HEK293T (cell line): ENCODE measurements around the gene PRKCE.

Experiments used
- ARNT ChIP-seq: fragments of 450-650 bp; IDR thresholded peaks from 2 replicates; pipeline ENCODE4 v1.6.1; 2017; ENCODE audit warnings: mild to moderate bottlenecking
- BHLHE40 ChIP-seq: fragments of 450-650 bp; IDR thresholded peaks from 2 replicates; pipeline ENCODE4 v1.6.1; 2016; ENCODE audit warnings: mild to moderate bottlenecking, moderate library complexity, borderline replicate concordance
- CTBP1 ChIP-seq: fragments of 450-650 bp; IDR thresholded peaks from 2 replicates; pipeline ENCODE4 v1.6.1; 2016; ENCODE audit warnings: borderline replicate concordance
- ELF4 ChIP-seq: fragments of 450-650 bp; IDR thresholded peaks from 2 replicates; pipeline ENCODE4 v1.6.1; 2017; ENCODE audit warnings: antibody characterized with exemption
- FOXA1 ChIP-seq: fragments of 450-650 bp; IDR thresholded peaks from 2 replicates; pipeline ENCODE4 v1.6.1; 2016; ENCODE audit warnings: mild to moderate bottlenecking
- FOXK2 ChIP-seq: fragments of 450-650 bp; IDR thresholded peaks from 2 replicates; pipeline ENCODE4 v1.6.1; 2016; ENCODE audit warnings: mild to moderate bottlenecking
- FOXM1 ChIP-seq: fragments of 450-650 bp; IDR thresholded peaks from 2 replicates; pipeline ENCODE4 v1.6.1; 2017; ENCODE audit warnings: mild to moderate bottlenecking, borderline replicate concordance
- L3MBTL2 ChIP-seq: fragments of 450-650 bp; conservative IDR thresholded peaks from 2 replicates; pipeline ENCODE4 v1.6.1; 2016; ENCODE audit warnings: mild to moderate bottlenecking
- LEF1 ChIP-seq: fragments of 450-650 bp; IDR thresholded peaks from 2 replicates; pipeline ENCODE4 v1.6.1; 2017; ENCODE audit warnings: mild to moderate bottlenecking, borderline replicate concordance
- NFRKB ChIP-seq: fragments of 450-650 bp; IDR thresholded peaks from 2 replicates; pipeline ENCODE4 v1.6.1; 2016; ENCODE audit warnings: mild to moderate bottlenecking, moderate library complexity
- PKNOX1 ChIP-seq: fragments of 450-650 bp; IDR thresholded peaks from 2 replicates; pipeline ENCODE4 v1.6.1; 2016
- SP1 ChIP-seq: fragments of 450-650 bp; IDR thresholded peaks from 2 replicates; pipeline ENCODE4 v1.6.1; 2017
- SUZ12 ChIP-seq: fragments of 450-650 bp; IDR thresholded peaks from 2 replicates; pipeline ENCODE4 v1.6.1; 2016; ENCODE audit warnings: mild to moderate bottlenecking
- TARDBP ChIP-seq: fragments of 450-650 bp; IDR thresholded peaks from 2 replicates; pipeline ENCODE4 v1.6.1; 2016

GRCh38 chr2:45857275-45857609 lies 205.8 kb downstream of the PRKCE start:
- no peak for TF ChIP-seq FOXK2
- TF ChIP-seq PKNOX1, result no peak
- TF ChIP-seq SUZ12, result no peak
- TF ChIP-seq FOXM1, result no peak
- no peak for TF ChIP-seq CTBP1
- TF ChIP-seq ELF4, result no peak
- TF ChIP-seq ARNT, result no peak
- TF ChIP-seq SP1, result no peak
- no peak for TF ChIP-seq FOXA1
- TF ChIP-seq BHLHE40, result no peak
- no peak for TF ChIP-seq NFRKB
- TF ChIP-seq LEF1, result no peak
- no peak for TF ChIP-seq TARDBP
- TF ChIP-seq L3MBTL2, result no peak
